Prostate gland (tissue), 2 donors: ENCODE data around the gene VOPP1.

Experiments
- POLR2A ChIP-seq: fragments of 450-650 bp; IDR thresholded peaks from one replicate; pipeline ENCODE4 v1.6.1; 2016; ENCODE audit warnings: antibody characterized with exemption, mild to moderate bottlenecking
- TF ChIP-seq, protein P1 (sequence below), 4 experiments: fragments of 200-600 bp in 2 of 4; fragments of 450-650 bp in 2 of 4; sonication (generic) in 2 of 4; IDR thresholded peaks; 1 replicate in 3 of 4; 2 replicates in 1 of 4; pipeline ENCODE4 v1.5.1; 2016 to 2019; ENCODE audit warnings: antibody characterized with exemption in 4 of 4, mild to moderate bottlenecking in 2 of 4, moderate library complexity in 2 of 4

DNA sequence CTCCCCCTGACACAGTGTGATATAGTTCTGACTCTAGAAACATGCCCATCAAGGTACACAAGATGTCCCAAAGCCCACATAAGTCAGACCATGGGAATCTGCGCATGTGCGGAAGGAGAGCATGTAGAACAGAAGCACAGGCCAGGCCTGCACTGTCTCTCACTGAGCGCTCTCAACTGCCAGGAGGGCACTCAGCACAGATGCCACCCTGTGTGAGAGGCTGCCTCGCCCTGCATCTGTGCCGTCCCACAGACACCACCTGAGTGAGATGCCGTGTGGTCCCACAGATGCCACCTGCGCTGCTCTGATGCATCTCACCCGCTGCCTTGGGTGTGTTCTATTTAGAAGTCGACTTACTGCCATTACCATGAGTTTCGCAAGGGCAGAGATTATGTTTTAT lies 98.4 kb downstream of the VOPP1 start:
- TF ChIP-seq, protein P1, sequence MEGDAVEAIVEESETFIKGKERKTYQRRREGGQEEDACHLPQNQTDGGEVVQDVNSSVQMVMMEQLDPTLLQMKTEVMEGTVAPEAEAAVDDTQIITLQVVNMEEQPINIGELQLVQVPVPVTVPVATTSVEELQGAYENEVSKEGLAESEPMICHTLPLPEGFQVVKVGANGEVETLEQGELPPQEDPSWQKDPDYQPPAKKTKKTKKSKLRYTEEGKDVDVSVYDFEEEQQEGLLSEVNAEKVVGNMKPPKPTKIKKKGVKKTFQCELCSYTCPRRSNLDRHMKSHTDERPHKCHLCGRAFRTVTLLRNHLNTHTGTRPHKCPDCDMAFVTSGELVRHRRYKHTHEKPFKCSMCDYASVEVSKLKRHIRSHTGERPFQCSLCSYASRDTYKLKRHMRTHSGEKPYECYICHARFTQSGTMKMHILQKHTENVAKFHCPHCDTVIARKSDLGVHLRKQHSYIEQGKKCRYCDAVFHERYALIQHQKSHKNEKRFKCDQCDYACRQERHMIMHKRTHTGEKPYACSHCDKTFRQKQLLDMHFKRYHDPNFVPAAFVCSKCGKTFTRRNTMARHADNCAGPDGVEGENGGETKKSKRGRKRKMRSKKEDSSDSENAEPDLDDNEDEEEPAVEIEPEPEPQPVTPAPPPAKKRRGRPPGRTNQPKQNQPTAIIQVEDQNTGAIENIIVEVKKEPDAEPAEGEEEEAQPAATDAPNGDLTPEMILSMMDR (IDR thresholded peaks at IDR 0.05) = no peak
- no peak for TF ChIP-seq POLR2A
